ENCODE measurements around the gene CST1.

GRCh38 chr20:23770384-23770783 is 19.6 kb upstream of the CST1 start:
- TF ChIP-seq, protein P1, sequence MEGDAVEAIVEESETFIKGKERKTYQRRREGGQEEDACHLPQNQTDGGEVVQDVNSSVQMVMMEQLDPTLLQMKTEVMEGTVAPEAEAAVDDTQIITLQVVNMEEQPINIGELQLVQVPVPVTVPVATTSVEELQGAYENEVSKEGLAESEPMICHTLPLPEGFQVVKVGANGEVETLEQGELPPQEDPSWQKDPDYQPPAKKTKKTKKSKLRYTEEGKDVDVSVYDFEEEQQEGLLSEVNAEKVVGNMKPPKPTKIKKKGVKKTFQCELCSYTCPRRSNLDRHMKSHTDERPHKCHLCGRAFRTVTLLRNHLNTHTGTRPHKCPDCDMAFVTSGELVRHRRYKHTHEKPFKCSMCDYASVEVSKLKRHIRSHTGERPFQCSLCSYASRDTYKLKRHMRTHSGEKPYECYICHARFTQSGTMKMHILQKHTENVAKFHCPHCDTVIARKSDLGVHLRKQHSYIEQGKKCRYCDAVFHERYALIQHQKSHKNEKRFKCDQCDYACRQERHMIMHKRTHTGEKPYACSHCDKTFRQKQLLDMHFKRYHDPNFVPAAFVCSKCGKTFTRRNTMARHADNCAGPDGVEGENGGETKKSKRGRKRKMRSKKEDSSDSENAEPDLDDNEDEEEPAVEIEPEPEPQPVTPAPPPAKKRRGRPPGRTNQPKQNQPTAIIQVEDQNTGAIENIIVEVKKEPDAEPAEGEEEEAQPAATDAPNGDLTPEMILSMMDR (conservative IDR thresholded peaks at IDR 0.05; ENCODE audit: low read length): no peak
- TF ChIP-seq EZH2phosphoT487 (IDR thresholded peaks at IDR 0.05; ENCODE audit: borderline replicate concordance): no peak
